Measurements from ENCODE around the gene MINDY2.
A peak's percentile ranks its signal among the peaks of the same experiment; 100 is the strongest.

The MINDY2 gene

GRCh38 chr15:58770857-58771620, at the start of gene MINDY2:
Gene MINDY2, plus strand, starts transcription at chr15:58771302. Its CDS starts 94 bp downstream, at chr15:58771396.
- peak; percentile 79 to 89 (median 88) for DNase-seq

DNA sequence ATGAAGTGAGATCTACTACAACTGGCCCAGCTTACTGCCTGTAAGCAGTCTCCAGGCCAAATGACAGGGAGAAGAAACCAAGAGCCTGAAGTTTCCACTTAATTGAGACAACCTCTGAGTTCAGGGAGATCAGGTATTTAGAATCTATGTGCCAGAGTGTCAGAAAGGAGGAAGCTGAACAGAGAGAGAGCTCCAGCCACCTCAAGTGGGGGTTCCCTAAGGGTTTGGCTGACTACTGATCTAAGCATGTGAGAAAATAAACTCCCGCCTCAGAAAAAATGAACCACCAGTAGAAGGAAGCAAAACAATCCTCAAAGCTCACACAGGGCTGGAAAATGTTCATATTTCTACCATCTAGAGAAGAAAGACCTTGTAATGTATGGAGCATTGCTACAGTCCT, 46.6 kb upstream of the MINDY2 start:
- no peak for DNase-seq

DNA sequence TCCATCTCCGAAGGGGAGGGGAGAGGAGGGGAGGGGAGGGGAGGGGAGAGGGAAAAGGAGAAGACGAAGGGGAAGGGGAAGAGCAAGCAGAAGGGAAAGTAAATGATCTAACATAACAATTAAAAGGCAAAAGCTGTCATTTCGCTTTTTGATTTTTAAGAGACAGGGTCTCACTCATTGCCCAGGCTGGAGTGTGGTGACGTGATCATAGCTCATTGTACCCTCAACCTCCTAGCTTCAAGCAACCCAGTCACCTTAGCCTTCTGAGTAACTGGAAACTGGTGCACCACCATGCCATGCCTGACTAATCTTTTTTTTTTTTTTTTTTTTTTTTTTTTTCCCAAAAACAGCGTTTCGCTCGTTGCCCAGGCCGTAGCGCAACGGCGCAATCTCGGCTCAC, 44.2 kb upstream of the MINDY2 start:
- DNase-seq: no peak

- no peak for DNase-seq
Observed at GRCh38 chr15:58731756-58732535, 39.2 kb upstream of the MINDY2 start.

GRCh38 chr15:58732625-58733363, 38.3 kb upstream of the MINDY2 start:
- DNase-seq: no peak

- no peak for DNase-seq
Observed at GRCh38 chr15:58734859-58735258, 36.2 kb upstream of the MINDY2 start.

- no peak for DNase-seq
Observed at GRCh38 chr15:58736018-58736643, 35.0 kb upstream of the MINDY2 start.

DNA sequence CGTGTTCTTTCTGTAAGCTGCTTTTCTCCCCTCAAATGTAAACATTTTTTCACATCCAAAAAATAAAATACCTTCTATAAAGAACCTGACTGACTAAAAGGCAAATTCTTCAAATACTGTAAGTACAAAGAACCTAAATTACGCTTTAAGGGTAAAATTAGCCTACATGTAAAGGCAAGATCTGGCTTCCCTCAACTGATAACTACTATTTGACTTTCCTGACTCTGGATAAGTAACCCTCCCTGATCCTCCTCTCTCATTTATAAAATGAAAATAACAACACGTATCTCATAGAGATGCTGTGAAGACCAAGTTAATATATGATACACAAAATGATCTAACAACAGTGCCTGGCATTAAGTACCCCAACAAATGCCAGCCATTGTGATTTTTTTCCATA, 33.8 kb upstream of the MINDY2 start:
- DNase-seq: no peak

DNA sequence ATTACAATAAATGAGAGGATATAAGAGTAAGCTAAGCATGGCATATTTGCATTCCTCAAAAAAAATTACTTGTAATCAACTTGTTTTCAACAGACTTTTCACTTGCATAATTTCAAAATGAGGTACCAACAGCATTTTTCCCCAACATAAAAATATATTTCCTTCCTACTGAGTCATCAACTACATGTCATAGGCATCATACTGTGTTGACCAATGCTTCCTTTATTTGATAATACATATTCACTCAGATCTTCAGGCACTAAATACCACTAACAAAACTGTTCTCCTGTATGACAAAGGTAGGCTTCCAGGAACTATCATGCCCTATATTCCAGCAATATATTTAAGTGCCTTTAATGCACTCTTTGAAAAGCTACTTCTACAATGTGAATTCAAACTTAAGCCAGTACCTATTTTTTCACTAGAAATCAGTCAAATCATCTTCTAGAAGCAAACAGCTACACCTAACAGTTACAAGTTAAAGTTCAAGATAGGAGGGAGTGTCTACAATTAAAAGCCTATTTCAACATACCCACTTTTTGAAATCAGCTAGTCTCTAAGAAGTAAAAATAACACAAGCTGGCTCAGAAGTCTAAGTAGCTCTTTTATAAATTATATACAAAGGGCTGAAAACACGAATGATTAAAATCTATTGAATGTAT, 32.9 kb upstream of the MINDY2 start:
- DNase-seq: no peak

DNA sequence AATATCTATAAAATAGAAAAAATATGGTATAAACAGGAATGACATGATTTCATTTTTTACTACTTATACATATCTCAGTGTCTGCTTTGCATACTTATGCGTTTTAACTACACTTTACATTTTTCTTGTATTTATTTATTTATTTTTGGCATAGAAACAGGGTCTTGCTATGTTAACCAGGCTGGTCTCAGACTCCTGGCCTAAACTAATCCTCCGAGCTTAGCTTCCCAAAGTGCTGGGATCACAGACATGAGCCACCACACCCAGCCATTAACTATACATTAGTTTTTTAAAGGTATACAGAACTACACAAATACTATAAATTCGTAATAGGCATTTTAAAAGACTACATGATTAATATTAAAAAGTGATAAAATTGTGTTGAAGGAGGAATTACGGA, 30.7 kb upstream of the MINDY2 start:
- no peak for DNase-seq

GRCh38 chr15:58741032-58741431, 30.1 kb upstream of the MINDY2 start:
- no peak for DNase-seq

DNA sequence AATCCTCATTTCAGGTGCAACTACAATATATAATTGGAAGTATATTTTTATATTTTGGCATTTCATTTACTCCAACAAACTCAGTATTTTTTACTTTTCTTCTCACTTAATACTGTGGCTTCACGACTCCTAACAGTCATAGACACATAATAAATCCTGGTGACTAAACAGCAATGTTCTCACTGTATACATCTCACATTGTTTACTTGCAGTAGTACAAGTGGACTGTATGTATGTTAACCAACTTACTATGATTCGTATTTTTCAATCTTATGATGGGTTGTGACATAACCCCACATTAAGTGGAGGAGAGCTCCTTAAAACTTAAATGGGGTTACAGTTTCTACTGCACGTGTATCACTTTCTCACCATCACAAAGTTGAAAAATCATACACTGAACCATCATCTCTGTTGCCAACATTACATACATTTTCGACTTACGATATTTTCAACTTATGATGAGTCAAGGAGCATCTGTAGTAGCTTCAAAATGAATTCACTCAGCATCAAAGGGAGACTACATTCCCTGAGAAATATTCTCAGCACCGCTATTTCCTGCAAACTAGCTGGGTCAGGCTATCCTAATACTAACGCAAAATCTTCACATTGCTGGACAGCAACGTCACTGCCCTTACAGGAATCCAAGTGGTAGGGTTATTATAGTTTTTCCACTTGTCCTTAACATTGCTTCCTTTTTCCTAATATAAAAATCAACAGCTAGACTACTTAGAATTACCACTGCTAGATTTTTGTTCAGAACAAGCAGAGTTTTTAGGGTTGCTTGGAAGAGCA, 28.9 kb upstream of the MINDY2 start:
- DNase-seq: no peak

DNA sequence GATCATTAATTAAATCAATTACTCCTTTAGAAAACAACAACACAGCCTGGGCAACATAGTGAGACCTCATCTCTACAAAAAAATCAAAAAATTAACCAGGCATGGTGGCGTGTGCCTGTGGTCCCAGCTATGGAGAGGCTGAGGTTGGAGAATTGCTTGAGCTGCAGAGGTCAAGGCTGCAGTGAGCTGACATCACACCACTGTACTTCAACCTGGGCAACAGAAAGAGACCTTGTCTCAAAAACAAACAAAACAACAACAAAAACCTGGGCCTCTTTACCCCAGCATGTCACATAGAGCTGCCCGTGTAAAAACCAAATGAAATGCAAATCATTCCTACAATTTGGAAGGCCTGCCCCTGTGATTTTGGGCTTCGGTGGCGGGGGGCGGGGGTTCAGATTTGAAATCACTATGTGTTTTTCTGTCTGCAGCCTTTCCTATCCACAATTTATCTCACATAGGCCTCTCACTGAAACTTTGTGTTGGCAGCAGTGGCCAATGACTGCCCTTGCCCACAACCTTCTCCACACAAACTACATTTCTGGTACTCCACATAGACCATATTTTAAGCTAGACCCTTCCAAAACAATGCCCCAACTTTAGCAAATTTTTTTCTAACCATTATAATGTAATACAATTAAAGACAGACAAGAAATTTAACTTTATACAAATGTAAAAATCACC, 28.1 kb upstream of the MINDY2 start:
- DNase-seq: no peak

GRCh38 chr15:58746174-58746573, 24.9 kb upstream of the MINDY2 start:
- DNase-seq: no peak

GRCh38 chr15:58748040-58748851, 22.9 kb upstream of the MINDY2 start:
- DNase-seq: peak in 5 of 6 experiments; percentile 33 to 61 (median 58)

DNA sequence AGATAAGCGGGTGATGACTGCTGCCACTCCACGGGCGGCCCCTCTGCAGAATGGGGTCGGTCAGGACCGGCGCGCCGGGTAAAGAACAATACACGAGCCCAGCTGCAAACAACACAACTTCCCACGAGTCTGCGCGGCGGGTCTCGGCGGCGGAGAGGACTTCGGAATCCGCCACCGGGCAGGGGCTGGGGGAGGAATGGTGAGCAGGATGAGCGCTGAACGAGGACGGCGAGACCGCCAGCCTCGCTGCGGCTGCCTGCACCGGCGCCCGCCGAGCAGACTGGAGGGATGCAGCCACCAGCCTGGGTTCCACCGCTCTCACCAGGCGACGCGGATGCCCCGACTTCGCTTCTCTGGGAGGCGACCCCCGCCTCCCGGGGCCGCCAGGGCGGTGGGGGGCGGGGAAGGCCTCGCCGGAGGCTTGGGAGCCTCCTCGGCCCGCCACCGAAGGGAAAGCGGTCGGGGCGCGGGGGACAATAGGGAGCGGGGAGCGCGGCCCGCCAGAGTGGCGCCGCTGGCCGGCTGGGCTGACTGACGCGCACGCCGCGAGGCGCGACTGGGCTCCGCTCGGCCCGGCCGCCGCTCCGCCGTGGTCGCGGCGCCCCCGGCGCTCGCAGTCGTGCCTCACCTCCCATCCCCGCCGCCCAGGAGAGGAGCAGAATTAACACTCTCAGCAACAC, 22.1 kb upstream of the MINDY2 start:
- DNase-seq: peak in 4 of 6 experiments; percentile 30 to 55 (median 46)

- DNase-seq: peak; percentile 93 to 98 (median 94)
Observed at GRCh38 chr15:58749532-58750337, 21.4 kb upstream of the MINDY2 start, which contains the start of gene ADAM10. Gene ADAM10, minus strand, starts transcription at chr15:58749707. Its CDS starts 173 bp downstream, at chr15:58749534.

- DNase-seq: no peak
Observed at GRCh38 chr15:58752716-58753115, 18.4 kb upstream of the MINDY2 start.
